Tibial artery (tissue), 4 donors: ENCODE data around the gene ABCF1.
"Not testable (repeated sequence)": the region's sequence is repeated elsewhere in the genome, so short reads cannot be mapped to it uniquely, and the experiment has no call there.

ENCODE experiments used
- DNase-seq, 2 donors: peaks; one replicate each; pipeline ENCODE4 v3.0.0-alpha.2; 2019
- H3K27ac ChIP-seq, 2 donors: fragments of 200-600 bp; sonication (generic) in 1 of 2; 1 replicate in 1 of 2; 2 replicates in 1 of 2; pipeline ENCODE4 v1.5.1; 2018 to 2019; ENCODE audit warnings: mild to moderate bottlenecking in 1 of 2
- H3K27me3 ChIP-seq, 2 donors: fragments of 200-600 bp; sonication (generic) in 1 of 2; one replicate each; pipeline versions ENCODE4 v1.5.1 to v1.6.0; 2016 to 2019
- H3K36me3 ChIP-seq, 3 donors: fragments of 200-600 bp; sonication (generic) in 2 of 3; one replicate each; pipeline ENCODE4 v1.5.1; 2016 to 2019; ENCODE audit warnings: mild to moderate bottlenecking in 2 of 3
- H3K4me1 ChIP-seq, 4 donors: fragments of 200-600 bp; sonication (generic) in 2 of 4; 1 replicate in 3 of 4; 2 replicates in 1 of 4; pipeline ENCODE4 v1.5.1; 2016 to 2019
- H3K4me3 ChIP-seq, 2 donors: fragments of 200-600 bp; sonication (generic) in 1 of 2; 1 replicate in 1 of 2; 2 replicates in 1 of 2; pipeline ENCODE4 v1.5.1; 2018 to 2019; ENCODE audit warnings: mild to moderate bottlenecking in 2 of 2
- H3K9me3 ChIP-seq, 3 donors: fragments of 200-600 bp; sonication (generic) in 1 of 3; one replicate each; pipeline ENCODE4 v1.5.1; 2016 to 2019
- CTCF ChIP-seq, 2 experiments: fragments of 200-600 bp in 1 of 2; fragments of 450-650 bp in 1 of 2; IDR thresholded peaks; one replicate each; pipeline ENCODE4 v1.5.1; 2017 to 2019; ENCODE audit warnings: antibody characterized with exemption in 2 of 2, mild to moderate bottlenecking in 1 of 2, moderate library complexity in 1 of 2
- intact Hi-C: fragments of 100-400 bp; cut with DNase I; formaldehyde crosslinking; loops from one replicate; pipeline ENCODE4 v1.15.0; 2023; ENCODE audit warnings: low total_unique reads

The ABCF1 gene

GRCh38 chr6:30571075-30571761, at the start of gene ABCF1:
TSS of gene ABCF1 (plus strand) at chr6:30571442. CDS start at chr6:30571488, 46 bp downstream.
- H3K4me1 ChIP-seq = peaks cover 4 to 35% (median 27%) of the 10 kb centered on the region in 4 donors

GRCh38 chr6:30521952-30522351, 49.3 kb upstream of the ABCF1 start:
- H3K27me3 ChIP-seq, H3K36me3 ChIP-seq, H3K27ac ChIP-seq, intact Hi-C loops, H3K9me3 ChIP-seq, DNase-seq, H3K4me1 ChIP-seq, H3K4me3 ChIP-seq: not testable (repeated sequence)

More at GRCh38 chr6:30571075-30571761, at the start of gene ABCF1:
- Histone ChIP-seq H3K36me3 (peaks cover 0 to 12% (median 0%) of the 10 kb centered on the region in 3 donors), H3K27ac (peak within 1 kb of the TSS; percentile 83 to 87), H3K27me3 (no peaks in the 10 kb centered on the region), H3K9me3 (no peaks in the 10 kb centered on the region), H3K4me3 (peak within 1 kb of the TSS; percentile 62 to 73)
- TF ChIP-seq CTCF (IDR thresholded peaks at IDR 0.05) = no peak
- peak; percentile 96 to 99 for DNase-seq
- intact Hi-C loops = no loop called here

GRCh38 chr6:30526444-30526843, 44.8 kb upstream of the ABCF1 start:
- intact Hi-C loops, H3K4me3 ChIP-seq: not testable (repeated sequence)

GRCh38 chr6:30529349-30529875, 41.8 kb upstream of the ABCF1 start:
- H3K4me1 ChIP-seq, H3K9me3 ChIP-seq, H3K27ac ChIP-seq, H3K4me3 ChIP-seq, DNase-seq, H3K27me3 ChIP-seq, H3K36me3 ChIP-seq, intact Hi-C loops: not testable (repeated sequence)

More at GRCh38 chr6:30526444-30526843, 44.8 kb upstream of the ABCF1 start:
- H3K4me1 ChIP-seq, H3K27me3 ChIP-seq, H3K36me3 ChIP-seq, DNase-seq, H3K9me3 ChIP-seq, H3K27ac ChIP-seq: not testable (repeated sequence)

- intact Hi-C loops = no loop called here
- no peak overlapping the region for H3K27ac ChIP-seq
Observed at GRCh38 chr6:30530014-30530413, 41.2 kb upstream of the ABCF1 start.

GRCh38 chr6:30533460-30534294, 37.6 kb upstream of the ABCF1 start:
- Histone ChIP-seq H3K27me3 (no peaks in the 10 kb centered on the region), H3K36me3 (no peaks in the 10 kb centered on the region), H3K4me3 (no peak overlapping the region), H3K27ac (no peak overlapping the region), H3K9me3 (no peaks in the 10 kb centered on the region), H3K4me1 (no peaks in the 10 kb centered on the region)
- TF ChIP-seq CTCF (IDR thresholded peaks at IDR 0.05) = no peak
- intact Hi-C loops = no loop called here
- DNase-seq = no peak

More at GRCh38 chr6:30530014-30530413, 41.2 kb upstream of the ABCF1 start:
- Histone ChIP-seq H3K4me1 (no peaks in the 10 kb centered on the region), H3K9me3 (no peaks in the 10 kb centered on the region), H3K4me3 (no peak overlapping the region), H3K36me3 (no peaks in the 10 kb centered on the region), H3K27me3 (no peaks in the 10 kb centered on the region)
- DNase-seq = no peak
- no peak for TF ChIP-seq CTCF (IDR thresholded peaks at IDR 0.05)

GRCh38 chr6:30537931-30538330, 33.3 kb upstream of the ABCF1 start:
- intact Hi-C loops = no loop called here
- Histone ChIP-seq H3K36me3 (no peaks in the 10 kb centered on the region), H3K4me1 (peaks cover 0 to 6% (median 2%) of the 10 kb centered on the region in 4 donors), H3K4me3 (no peak overlapping the region), H3K27me3 (no peaks in the 10 kb centered on the region), H3K9me3 (no peaks in the 10 kb centered on the region), H3K27ac (no peak overlapping the region)
- DNase-seq = no peak
- TF ChIP-seq CTCF (IDR thresholded peaks at IDR 0.05) = no peak
